SK-MEL-5 (cell line): ENCODE measurements around the gene EIF4A3. TPM values are rescaled to one million over a fixed set of nuclear protein-coding genes. Genes with fewer than 3 reads are reported as not detected.
A peak's percentile ranks its signal among the peaks of the same experiment; 100 is the strongest.

Experiments
- DNase-seq: peaks from one replicate; pipeline ENCODE4 v3.0.0-alpha.2; 2016; ENCODE audit warnings: low read depth, low spot score
- in situ Hi-C: cut with HindIII; loops from 2 replicates; pipeline ENCODE4 v1.10.0; 2016; ENCODE audit warnings: low sequenced_read_pairs, high pct_unique_total_duplicates, low pct_unique_long_range_greater_than_20kb
- total RNA-seq: library from RNA; depleted of rRNA; stranded (reverse); fragments of >200 nt; shearing (Covaris generic); gene quantifications from 2 replicates; pipeline ENCODE4 v1.2.3, GENCODE V29; 2014

EIF4A3 gene
- total RNA-seq, 1 experiment from 2014 or later: 602 TPM

DNA sequence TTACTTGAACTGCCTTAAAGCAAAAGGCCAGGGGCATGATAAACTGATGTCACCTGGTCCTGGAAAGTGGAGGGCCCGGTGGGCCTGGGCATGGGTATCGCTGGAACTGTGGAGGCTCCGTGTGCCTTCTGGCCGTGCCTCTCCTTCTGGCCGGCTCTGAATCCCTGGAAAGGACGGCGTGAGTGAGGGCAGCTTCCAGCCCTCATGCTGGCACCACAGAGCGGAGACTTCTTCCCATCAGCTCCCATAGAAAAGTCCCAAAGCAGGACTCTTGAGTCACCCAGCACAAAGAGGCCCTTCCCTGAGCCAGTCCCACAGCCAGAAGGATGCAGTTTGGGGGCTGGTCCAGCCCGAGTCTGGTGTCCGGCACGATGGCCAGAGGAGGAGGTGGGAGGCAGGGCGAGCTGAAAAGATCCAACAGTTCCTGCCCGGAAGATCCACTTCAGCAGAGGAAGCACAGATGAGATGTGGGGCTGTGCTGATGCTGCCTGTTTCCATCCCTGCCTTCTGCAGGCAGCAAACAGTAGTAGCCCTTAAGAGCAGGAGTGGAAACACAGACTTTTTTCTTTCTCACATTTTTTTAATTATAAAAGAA is 37.8 kb downstream of the EIF4A3 start:
- DNase-seq: no peak
- in situ Hi-C loops: no loop called here

GRCh38 chr17:80108036-80108971 is 38.6 kb downstream of the EIF4A3 start:
- DNase-seq: no peak
- in situ Hi-C loops: no loop called here

- DNase-seq: no peak
- in situ Hi-C loops: no loop called here
These were observed 39.5 kb downstream of the EIF4A3 start for GRCh38 chr17:80107231-80108021.

DNA sequence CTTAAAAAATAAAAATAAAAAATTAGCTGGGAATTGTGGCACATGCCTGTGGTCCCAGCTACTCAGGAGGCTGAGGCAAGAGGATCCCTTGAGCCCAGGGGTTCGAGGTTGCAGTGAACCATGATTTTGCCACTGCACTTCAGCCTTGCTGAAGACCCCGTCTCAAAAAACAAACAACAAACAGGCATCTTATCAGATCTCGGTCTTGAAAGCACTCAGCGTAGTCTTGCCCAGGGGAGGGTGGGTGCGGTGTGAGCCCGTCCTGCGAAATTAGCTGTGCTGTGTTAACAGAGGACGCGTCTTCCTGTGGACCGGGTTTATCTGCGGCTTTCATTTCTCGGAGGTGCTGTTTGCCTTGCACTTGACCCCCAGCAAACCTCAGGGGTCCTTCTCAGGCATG is 40.2 kb downstream of the EIF4A3 start:
- DNase-seq: no peak
- in situ Hi-C loops: no loop called here

- in situ Hi-C loops: no loop called here
- DNase-seq: no peak
These were observed 40.8 kb downstream of the EIF4A3 start for GRCh38 chr17:80106176-80106575.

GRCh38 chr17:80105762-80106161 is 41.2 kb downstream of the EIF4A3 start:
- in situ Hi-C loops: no loop called here

DNA sequence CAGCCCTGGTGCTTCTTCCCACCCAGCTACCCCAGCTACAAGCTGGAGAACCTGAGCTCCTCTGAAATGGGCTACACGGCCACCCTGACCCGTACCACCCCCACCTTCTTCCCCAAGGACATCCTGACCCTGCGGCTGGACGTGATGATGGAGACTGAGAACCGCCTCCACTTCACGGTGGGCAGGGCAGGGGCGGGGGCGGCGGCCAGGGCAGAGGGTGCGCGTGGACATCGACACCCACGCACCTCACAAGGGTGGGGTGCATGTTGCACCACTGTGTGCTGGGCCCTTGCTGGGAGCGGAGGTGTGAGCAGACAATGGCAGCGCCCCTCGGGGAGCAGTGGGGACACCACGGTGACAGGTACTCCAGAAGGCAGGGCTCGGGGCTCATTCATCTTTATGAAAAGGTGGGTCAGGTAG is 42.0 kb downstream of the EIF4A3 start:
- in situ Hi-C loops: no loop called here
- no peak for DNase-seq

More at GRCh38 chr17:80105762-80106161, 41.2 kb downstream of the EIF4A3 start:
- DNase-seq: no peak

DNA sequence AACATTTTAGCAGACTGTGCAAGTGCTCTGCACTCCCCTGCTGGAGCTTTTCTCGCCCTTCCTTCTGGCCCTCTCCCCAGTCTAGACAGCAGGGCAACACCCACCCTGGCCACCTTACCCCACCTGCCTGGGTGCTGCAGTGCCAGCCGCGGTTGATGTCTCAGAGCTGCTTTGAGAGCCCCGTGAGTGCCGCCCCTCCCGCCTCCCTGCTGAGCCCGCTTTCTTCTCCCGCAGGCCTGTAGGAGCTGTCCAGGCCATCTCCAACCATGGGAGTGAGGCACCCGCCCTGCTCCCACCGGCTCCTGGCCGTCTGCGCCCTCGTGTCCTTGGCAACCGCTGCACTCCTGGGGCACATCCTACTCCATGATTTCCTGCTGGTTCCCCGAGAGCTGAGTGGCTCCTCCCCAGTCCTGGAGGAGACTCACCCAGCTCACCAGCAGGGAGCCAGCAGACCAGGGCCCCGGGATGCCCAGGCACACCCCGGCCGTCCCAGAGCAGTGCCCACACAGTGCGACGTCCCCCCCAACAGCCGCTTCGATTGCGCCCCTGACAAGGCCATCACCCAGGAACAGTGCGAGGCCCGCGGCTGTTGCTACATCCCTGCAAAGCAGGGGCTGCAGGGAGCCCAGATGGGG is 42.5 kb downstream of the EIF4A3 start:
- in situ Hi-C loops: no loop called here
- no peak for DNase-seq

- no peak for DNase-seq
- in situ Hi-C loops: no loop called here
These were observed 43.4 kb downstream of the EIF4A3 start for GRCh38 chr17:80103449-80104085.

GRCh38 chr17:80102664-80103448 is 44.1 kb downstream of the EIF4A3 start:
- no peak for DNase-seq
- in situ Hi-C loops: no loop called here

- in situ Hi-C loops: no loop called here
- DNase-seq: peak; percentile 39
These were observed 44.8 kb downstream of the EIF4A3 start for GRCh38 chr17:80101946-80102663.

GRCh38 chr17:80101011-80101945 is 45.6 kb downstream of the EIF4A3 start, which contains the start of gene GAA:
Gene GAA, plus strand, starts transcription at chr17:80101581. Its CDS starts 3,006 bp downstream, at chr17:80104587.
- DNase-seq: peak; percentile 90
- in situ Hi-C loops: no loop called here

GRCh38 chr17:80100035-80100323 is 46.9 kb downstream of the EIF4A3 start:
- no peak for DNase-seq
- in situ Hi-C loops: no loop called here

DNA sequence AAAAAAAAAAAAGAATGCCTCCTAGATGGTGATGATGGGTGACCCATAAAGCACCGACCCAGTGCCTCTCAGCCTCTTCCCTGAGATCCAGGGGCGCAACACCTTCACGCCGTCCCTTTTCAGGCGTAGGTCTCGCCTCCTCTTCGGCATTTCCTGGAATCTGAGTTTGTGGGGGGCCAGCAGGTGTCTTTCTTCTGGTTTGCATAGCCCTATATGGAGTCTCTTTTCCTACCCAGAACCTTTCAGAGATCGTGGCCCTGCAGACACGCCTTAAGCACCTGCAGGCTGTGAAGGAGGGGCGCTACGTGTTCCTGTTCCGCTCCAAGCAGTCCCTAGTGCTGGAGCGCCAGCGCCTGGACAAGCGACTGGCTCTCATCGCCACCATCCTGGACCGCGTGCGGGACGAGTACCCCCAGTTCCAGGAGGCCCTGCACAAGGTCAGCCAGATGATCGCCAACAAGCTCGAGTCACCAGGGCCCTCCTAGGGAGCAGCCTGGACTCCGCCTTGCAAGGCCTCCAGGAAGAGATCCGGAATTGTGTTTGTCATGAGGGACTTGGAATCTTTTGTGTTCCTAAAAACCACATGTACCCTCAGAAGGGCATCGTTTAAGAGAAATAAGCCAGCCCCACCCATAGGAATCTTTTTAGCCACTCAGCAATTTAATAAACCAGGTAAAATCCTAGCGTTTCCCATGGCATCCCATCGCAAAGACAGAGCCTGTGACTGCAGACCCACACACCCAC is 47.5 kb downstream of the EIF4A3 start:
- in situ Hi-C loops: no loop called here

More for the DNA sequence above, 47.5 kb downstream of the EIF4A3 start:
- no peak for DNase-seq
